Epithelial cell of proximal tubule (primary cell): Measurements from ENCODE around the gene PLXNC1. TPM values are rescaled to one million over a fixed set of nuclear protein-coding genes. Genes with fewer than 3 reads are reported as not detected.

ENCODE experiments used
- DNase-seq: peaks from one replicate; pipeline ENCODE4 v3.0.0-alpha.2; 2011; ENCODE audit warnings: low read depth
- H3K4me3 ChIP-seq: 2 replicates; pipeline ENCODE4 v1.5.1; 2011; ENCODE audit warnings: low read depth, mild to moderate bottlenecking, low read length
- total RNA-seq: library from RNA; depleted of rRNA; stranded (reverse); fragments of >200 nt; gene quantifications from 2 replicates; pipeline ENCODE4 v1.2.3, GENCODE V29; 2015
- TF ChIP-seq, protein P1 (sequence below): conservative IDR thresholded peaks from 2 replicates; pipeline ENCODE4 v1.5.1; 2012; ENCODE audit warnings: low read depth, mild to moderate bottlenecking, low read length

PLXNC1 gene
- total RNA-seq, 1 donor from 2014 or later = 0.06 TPM

GRCh38 chr12:94245631-94246383 lies 97.4 kb downstream of the PLXNC1 start:
- H3K4me3 ChIP-seq = no peak overlapping the region
- TF ChIP-seq, protein P1, sequence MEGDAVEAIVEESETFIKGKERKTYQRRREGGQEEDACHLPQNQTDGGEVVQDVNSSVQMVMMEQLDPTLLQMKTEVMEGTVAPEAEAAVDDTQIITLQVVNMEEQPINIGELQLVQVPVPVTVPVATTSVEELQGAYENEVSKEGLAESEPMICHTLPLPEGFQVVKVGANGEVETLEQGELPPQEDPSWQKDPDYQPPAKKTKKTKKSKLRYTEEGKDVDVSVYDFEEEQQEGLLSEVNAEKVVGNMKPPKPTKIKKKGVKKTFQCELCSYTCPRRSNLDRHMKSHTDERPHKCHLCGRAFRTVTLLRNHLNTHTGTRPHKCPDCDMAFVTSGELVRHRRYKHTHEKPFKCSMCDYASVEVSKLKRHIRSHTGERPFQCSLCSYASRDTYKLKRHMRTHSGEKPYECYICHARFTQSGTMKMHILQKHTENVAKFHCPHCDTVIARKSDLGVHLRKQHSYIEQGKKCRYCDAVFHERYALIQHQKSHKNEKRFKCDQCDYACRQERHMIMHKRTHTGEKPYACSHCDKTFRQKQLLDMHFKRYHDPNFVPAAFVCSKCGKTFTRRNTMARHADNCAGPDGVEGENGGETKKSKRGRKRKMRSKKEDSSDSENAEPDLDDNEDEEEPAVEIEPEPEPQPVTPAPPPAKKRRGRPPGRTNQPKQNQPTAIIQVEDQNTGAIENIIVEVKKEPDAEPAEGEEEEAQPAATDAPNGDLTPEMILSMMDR = no peak
- DNase-seq = no peak

DNA sequence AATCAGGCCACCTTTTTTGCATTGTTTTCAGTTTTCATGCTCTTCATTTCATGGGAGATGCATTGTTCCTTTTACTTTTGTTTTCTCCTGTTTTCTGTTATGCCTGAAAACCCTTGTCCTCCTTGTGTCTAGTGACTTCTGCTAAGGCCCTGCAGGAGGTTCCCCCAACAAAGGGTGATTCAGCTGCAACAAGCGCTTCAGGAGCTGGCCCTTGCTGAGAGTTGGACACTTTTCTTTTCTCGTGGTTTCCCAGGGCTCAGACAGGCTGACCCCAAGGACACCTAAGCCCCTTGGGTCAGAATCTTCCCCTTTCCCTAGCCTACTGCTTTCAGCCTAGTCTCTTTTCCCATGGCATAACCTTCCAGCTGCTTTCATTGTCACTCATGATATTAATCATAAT lies 98.9 kb downstream of the PLXNC1 start:
- TF ChIP-seq, protein P1 = no peak
- no peak overlapping the region for H3K4me3 ChIP-seq
- no peak for DNase-seq

DNA sequence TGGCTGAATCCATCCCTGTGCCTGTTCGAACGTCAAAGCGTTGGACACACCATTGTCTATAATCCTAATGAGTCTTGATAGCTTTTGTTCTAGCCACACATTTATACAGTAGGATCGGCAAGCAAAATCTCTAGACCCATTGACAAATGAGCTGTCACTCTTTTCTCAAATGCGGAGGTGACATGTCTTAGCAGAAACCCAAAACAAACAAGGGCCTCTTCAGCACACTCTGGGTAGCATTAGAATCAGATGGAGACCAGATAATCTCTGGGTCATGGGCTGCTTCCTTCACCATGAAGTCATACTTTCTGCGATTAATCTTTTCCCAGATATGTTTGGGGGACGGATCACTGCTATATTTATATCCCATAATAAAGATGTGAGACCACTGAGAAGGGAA lies 100.2 kb downstream of the PLXNC1 start:
- no peak for DNase-seq
- TF ChIP-seq, protein P1 = no peak
- no peak overlapping the region for H3K4me3 ChIP-seq

DNA sequence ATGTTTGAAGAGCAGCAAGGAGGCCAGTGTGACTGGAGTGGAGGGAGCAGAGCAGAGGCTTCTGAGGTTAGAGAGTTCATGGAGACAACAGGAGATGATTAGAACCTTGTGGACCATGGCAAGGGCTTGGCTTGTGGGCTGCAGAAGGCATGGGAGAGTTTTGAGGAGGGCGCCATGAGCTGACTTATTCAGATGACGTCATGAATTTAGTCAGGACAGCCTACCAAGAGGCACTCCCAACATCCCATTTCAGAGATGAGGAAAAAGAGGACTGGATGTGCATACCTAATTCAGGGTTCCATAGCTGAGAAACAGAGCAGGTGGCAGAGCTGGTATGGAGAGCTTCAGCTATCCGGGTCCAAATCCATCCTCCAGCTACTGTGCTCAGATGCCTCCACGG lies 101.8 kb downstream of the PLXNC1 start:
- TF ChIP-seq, protein P1 = no peak
- DNase-seq = no peak
- no peak overlapping the region for H3K4me3 ChIP-seq

DNA sequence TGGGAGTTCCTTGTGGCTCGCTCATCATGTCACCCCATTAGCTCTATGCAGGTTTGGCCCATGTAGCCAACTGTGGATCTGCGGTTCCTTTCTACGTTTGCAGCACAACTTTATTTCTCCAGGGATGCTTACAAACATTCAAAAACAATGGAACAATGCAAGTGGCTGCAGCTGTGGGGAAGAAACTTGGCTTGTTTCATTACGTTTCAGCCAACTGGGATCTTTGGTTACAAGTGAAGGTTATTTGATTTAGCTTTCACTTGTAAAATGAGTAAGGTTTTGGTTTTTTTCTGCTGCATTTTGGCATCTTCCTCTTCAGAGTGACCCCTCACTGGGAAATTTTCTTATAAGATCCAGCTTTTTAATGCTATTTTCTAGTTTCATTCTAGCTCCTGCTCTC lies 105.9 kb downstream of the PLXNC1 start:
- no peak for DNase-seq
- TF ChIP-seq, protein P1 = no peak
- no peak overlapping the region for H3K4me3 ChIP-seq

GRCh38 chr12:94255006-94255405 lies 106.6 kb downstream of the PLXNC1 start:
- DNase-seq = no peak
- H3K4me3 ChIP-seq = no peak overlapping the region
- TF ChIP-seq, protein P1 = no peak

DNA sequence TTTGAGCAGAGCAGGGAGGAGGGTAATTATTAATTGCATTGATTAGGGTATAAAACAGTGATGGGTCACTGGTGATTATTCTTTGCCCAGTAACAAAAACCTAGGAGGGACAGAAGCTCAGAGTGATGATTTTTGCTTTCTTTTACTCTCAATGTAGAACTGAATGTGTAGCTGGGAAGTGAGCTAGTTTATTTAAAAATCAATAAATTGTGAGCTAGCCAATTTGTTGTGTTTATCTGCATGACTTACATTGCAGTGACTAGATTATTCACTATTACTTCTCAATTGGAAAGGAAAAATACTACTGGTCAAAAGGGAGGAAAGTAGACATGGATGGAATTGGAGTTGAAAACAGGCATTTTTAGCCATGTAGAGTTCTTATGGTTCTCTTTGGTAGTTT lies 107.1 kb downstream of the PLXNC1 start:
- no peak overlapping the region for H3K4me3 ChIP-seq
- TF ChIP-seq, protein P1 = no peak
- DNase-seq = no peak
